ENCODE measurements around the gene PLVAP. TPM values are rescaled to one million over a fixed set of nuclear protein-coding genes. Genes with fewer than 3 reads are reported as not detected.

Gene PLVAP
- total and polyA plus RNA-seq, 9 of the 15 experiments (the other 6 are each of a cell fraction or from before 2014, with no cell fraction given): 0.09 to 0.84 (median 0.51) TPM; not detected in 4

GRCh38 chr19:17337675-17338432 lies 39.3 kb downstream of the PLVAP start (continued):
- no peak for TF ChIP-seq ZBTB2 (IDR thresholded peaks at IDR 0.05)
- TF ChIP-seq, protein P1, sequence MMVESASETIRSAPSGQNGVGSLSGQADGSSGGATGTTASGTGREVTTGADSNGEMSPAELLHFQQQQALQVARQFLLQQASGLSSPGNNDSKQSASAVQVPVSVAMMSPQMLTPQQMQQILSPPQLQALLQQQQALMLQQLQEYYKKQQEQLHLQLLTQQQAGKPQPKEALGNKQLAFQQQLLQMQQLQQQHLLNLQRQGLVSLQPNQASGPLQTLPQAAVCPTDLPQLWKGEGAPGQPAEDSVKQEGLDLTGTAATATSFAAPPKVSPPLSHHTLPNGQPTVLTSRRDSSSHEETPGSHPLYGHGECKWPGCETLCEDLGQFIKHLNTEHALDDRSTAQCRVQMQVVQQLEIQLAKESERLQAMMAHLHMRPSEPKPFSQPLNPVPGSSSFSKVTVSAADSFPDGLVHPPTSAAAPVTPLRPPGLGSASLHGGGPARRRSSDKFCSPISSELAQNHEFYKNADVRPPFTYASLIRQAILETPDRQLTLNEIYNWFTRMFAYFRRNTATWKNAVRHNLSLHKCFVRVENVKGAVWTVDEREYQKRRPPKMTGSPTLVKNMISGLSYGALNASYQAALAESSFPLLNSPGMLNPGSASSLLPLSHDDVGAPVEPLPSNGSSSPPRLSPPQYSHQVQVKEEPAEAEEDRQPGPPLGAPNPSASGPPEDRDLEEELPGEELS (CRISPR knock-in tag; IDR thresholded peaks at IDR 0.05; ENCODE audit: borderline replicate concordance): no peak
- TF ChIP-seq, protein P2, sequence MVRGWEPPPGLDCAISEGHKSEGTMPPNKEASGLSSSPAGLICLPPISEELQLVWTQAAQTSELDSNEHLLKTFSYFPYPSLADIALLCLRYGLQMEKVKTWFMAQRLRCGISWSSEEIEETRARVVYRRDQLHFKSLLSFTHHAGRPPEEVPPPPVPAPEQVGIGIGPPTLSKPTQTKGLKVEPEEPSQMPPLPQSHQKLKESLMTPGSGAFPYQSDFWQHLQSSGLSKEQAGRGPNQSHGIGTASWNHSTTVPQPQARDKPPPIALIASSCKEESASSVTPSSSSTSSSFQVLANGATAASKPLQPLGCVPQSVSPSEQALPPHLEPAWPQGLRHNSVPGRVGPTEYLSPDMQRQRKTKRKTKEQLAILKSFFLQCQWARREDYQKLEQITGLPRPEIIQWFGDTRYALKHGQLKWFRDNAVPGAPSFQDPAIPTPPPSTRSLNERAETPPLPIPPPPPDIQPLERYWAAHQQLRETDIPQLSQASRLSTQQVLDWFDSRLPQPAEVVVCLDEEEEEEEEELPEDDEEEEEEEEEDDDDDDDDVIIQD (CRISPR knock-in tag; IDR thresholded peaks at IDR 0.05): no peak
- TF ChIP-seq HIVEP1 (CRISPR knock-in tag; IDR thresholded peaks at IDR 0.05): no peak
- no peak for TF ChIP-seq POLR2H (tag; IDR thresholded peaks at IDR 0.05; ENCODE audit: low read depth)
- TF ChIP-seq TGIF2 (CRISPR knock-in tag; IDR thresholded peaks at IDR 0.05): no peak
- TF ChIP-seq HNRNPLL (IDR thresholded peaks at IDR 0.05; ENCODE audit: low read depth, low read length, poor library complexity, severe bottlenecking): no peak
- TF ChIP-seq, protein P3, sequence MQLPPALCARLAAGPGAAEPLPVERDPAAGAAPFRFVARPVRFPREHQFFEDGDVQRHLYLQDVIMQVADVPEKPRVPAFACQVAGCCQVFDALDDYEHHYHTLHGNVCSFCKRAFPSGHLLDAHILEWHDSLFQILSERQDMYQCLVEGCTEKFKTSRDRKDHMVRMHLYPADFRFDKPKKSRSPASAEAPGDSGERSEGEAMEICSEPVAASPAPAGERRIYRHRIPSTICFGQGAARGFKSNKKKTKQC (CRISPR knock-in tag; IDR thresholded peaks at IDR 0.05): 0 out of 2 replicates have a peak, but pooled peaks have one; percentile 9
- no peak for TF ChIP-seq MTA1 (IDR thresholded peaks at IDR 0.05; ENCODE audit: borderline replicate concordance)
- TF ChIP-seq, protein P4, sequence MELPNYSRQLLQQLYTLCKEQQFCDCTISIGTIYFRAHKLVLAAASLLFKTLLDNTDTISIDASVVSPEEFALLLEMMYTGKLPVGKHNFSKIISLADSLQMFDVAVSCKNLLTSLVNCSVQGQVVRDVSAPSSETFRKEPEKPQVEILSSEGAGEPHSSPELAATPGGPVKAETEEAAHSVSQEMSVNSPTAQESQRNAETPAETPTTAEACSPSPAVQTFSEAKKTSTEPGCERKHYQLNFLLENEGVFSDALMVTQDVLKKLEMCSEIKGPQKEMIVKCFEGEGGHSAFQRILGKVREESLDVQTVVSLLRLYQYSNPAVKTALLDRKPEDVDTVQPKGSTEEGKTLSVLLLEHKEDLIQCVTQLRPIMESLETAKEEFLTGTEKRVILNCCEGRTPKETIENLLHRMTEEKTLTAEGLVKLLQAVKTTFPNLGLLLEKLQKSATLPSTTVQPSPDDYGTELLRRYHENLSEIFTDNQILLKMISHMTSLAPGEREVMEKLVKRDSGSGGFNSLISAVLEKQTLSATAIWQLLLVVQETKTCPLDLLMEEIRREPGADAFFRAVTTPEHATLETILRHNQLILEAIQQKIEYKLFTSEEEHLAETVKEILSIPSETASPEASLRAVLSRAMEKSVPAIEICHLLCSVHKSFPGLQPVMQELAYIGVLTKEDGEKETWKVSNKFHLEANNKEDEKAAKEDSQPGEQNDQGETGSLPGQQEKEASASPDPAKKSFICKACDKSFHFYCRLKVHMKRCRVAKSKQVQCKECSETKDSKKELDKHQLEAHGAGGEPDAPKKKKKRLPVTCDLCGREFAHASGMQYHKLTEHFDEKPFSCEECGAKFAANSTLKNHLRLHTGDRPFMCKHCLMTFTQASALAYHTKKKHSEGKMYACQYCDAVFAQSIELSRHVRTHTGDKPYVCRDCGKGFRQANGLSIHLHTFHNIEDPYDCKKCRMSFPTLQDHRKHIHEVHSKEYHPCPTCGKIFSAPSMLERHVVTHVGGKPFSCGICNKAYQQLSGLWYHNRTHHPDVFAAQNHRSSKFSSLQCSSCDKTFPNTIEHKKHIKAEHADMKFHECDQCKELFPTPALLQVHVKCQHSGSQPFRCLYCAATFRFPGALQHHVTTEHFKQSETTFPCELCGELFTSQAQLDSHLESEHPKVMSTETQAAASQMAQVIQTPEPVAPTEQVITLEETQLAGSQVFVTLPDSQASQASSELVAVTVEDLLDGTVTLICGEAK (IDR thresholded peaks at IDR 0.05): no peak
- TF ChIP-seq, protein P4 (CRISPR knock-in tag; IDR thresholded peaks at IDR 0.05): no peak
- TF ChIP-seq ZNF354B (CRISPR knock-in tag; IDR thresholded peaks at IDR 0.05): no peak

All from K562 (cell line).